ENCODE measurements around the gene PJA2. TPM values are rescaled to one million over a fixed set of nuclear protein-coding genes. Genes with fewer than 3 reads are reported as not detected.

The PJA2 gene
- total RNA-seq, 1 donor from 2014 or later, result 78.2 TPM

- Mint-ChIP-seq H3K4me1 (ENCODE audit: unreplicated experiment) (peaks cover 2% of the 10 kb centered on the region), H3K27ac (ENCODE audit: unreplicated experiment) (no peak overlapping the region), H3K9me3 (ENCODE audit: unreplicated experiment) (no peaks in the 10 kb centered on the region), H3K27me3 (ENCODE audit: unreplicated experiment) (peaks cover 3% of the 10 kb centered on the region), H3K4me3 (ENCODE audit: unreplicated experiment) (no peak overlapping the region), H3K36me3 (ENCODE audit: low read depth, unreplicated experiment) (no peaks in the 10 kb centered on the region)
- no peak for DNase-seq (ENCODE audit: low spot score)
- no peak for TF ChIP-seq CTCF (IDR thresholded peaks at IDR 0.05; ENCODE audit: unreplicated experiment)
These were observed 101.8 kb downstream of the PJA2 start for GRCh38 chr5:109307951-109308350.

GRCh38 chr5:109307456-109307855 lies 102.3 kb downstream of the PJA2 start:
- peaks cover 2% of the 10 kb centered on the region for H3K4me1 Mint-ChIP-seq (ENCODE audit: unreplicated experiment)
- no peak overlapping the region for H3K27ac Mint-ChIP-seq (ENCODE audit: unreplicated experiment)
- no peak for DNase-seq (ENCODE audit: low spot score)
- no peaks in the 10 kb centered on the region for H3K9me3 Mint-ChIP-seq (ENCODE audit: unreplicated experiment)
- no peak for TF ChIP-seq CTCF (IDR thresholded peaks at IDR 0.05; ENCODE audit: unreplicated experiment)
- H3K27me3 Mint-ChIP-seq (ENCODE audit: unreplicated experiment), result peaks cover 3% of the 10 kb centered on the region
- no peak overlapping the region for H3K4me3 Mint-ChIP-seq (ENCODE audit: unreplicated experiment)
- H3K36me3 Mint-ChIP-seq (ENCODE audit: low read depth, unreplicated experiment), result no peaks in the 10 kb centered on the region

GRCh38 chr5:109305352-109305751 lies 104.4 kb downstream of the PJA2 start:
- Mint-ChIP-seq H3K36me3 (ENCODE audit: low read depth, unreplicated experiment) (no peaks in the 10 kb centered on the region), H3K4me1 (ENCODE audit: unreplicated experiment) (peaks cover 2% of the 10 kb centered on the region), H3K4me3 (ENCODE audit: unreplicated experiment) (no peak overlapping the region), H3K27me3 (ENCODE audit: unreplicated experiment) (no peaks in the 10 kb centered on the region), H3K9me3 (ENCODE audit: unreplicated experiment) (no peaks in the 10 kb centered on the region), H3K27ac (ENCODE audit: unreplicated experiment) (no peak overlapping the region)
- no peak for TF ChIP-seq CTCF (IDR thresholded peaks at IDR 0.05; ENCODE audit: unreplicated experiment)
- DNase-seq (ENCODE audit: low spot score), result no peak

- H3K27me3 Mint-ChIP-seq (ENCODE audit: unreplicated experiment), result no peaks in the 10 kb centered on the region
- H3K9me3 Mint-ChIP-seq (ENCODE audit: unreplicated experiment), result no peaks in the 10 kb centered on the region
- H3K4me3 Mint-ChIP-seq (ENCODE audit: unreplicated experiment), result no peak overlapping the region
- TF ChIP-seq CTCF (IDR thresholded peaks at IDR 0.05; ENCODE audit: unreplicated experiment), result no peak
- H3K27ac Mint-ChIP-seq (ENCODE audit: unreplicated experiment), result no peak overlapping the region
- H3K36me3 Mint-ChIP-seq (ENCODE audit: low read depth, unreplicated experiment), result no peaks in the 10 kb centered on the region
- no peak for DNase-seq (ENCODE audit: low spot score)
- peaks cover 2% of the 10 kb centered on the region for H3K4me1 Mint-ChIP-seq (ENCODE audit: unreplicated experiment)
These were observed 105.5 kb downstream of the PJA2 start for GRCh38 chr5:109304309-109304708.

GRCh38 chr5:109300367-109300766 lies 109.4 kb downstream of the PJA2 start:
- H3K4me1 Mint-ChIP-seq (ENCODE audit: unreplicated experiment), result peaks cover 2% of the 10 kb centered on the region
- no peak for DNase-seq (ENCODE audit: low spot score)
- no peak overlapping the region for H3K27ac Mint-ChIP-seq (ENCODE audit: unreplicated experiment)
- no peaks in the 10 kb centered on the region for H3K36me3 Mint-ChIP-seq (ENCODE audit: low read depth, unreplicated experiment)
- no peak overlapping the region for H3K4me3 Mint-ChIP-seq (ENCODE audit: unreplicated experiment)
- no peak for TF ChIP-seq CTCF (IDR thresholded peaks at IDR 0.05; ENCODE audit: unreplicated experiment)
- H3K27me3 Mint-ChIP-seq (ENCODE audit: unreplicated experiment), result no peaks in the 10 kb centered on the region
- H3K9me3 Mint-ChIP-seq (ENCODE audit: unreplicated experiment), result no peaks in the 10 kb centered on the region

Data from endothelial cell (in vitro differentiated cells).